NOMO-1 treated with dmso at 0.1 percent for 144 hours (cell line): ENCODE measurements around the gene RBP2.

Source experiments
- DNase-seq: peaks from one replicate; lab custom pipeline; 2025; ENCODE audit not compliant: unreplicated experiment; lab: John Stamatoyannopoulos, UW

RBP2 gene

GRCh38 chr3:139476348-139476747, at the start of gene RBP2:
Gene RBP2, minus strand, starts transcription at chr3:139476516. Its CDS starts 57 bp downstream, at chr3:139476459.
- DNase-seq: no peak

- no peak for DNase-seq
These were observed 48.7 kb upstream of the RBP2 start for GRCh38 chr3:139524841-139525636.

- no peak for DNase-seq
These were observed 47.4 kb upstream of the RBP2 start for GRCh38 chr3:139523718-139524117.

- DNase-seq: no peak
These were observed 46.9 kb upstream of the RBP2 start for GRCh38 chr3:139523166-139523565.

GRCh38 chr3:139522421-139522820, 46.1 kb upstream of the RBP2 start:
- DNase-seq: no peak

- DNase-seq: no peak
These were observed 45.5 kb upstream of the RBP2 start for GRCh38 chr3:139521816-139522215.

GRCh38 chr3:139521144-139521543, 44.8 kb upstream of the RBP2 start:
- DNase-seq: peak; percentile 48

- DNase-seq: peak; percentile 28
These were observed 43.9 kb upstream of the RBP2 start for GRCh38 chr3:139519998-139520737.

- no peak for DNase-seq
These were observed 42.9 kb upstream of the RBP2 start for GRCh38 chr3:139518926-139519842.

GRCh38 chr3:139518306-139518705, 42.0 kb upstream of the RBP2 start:
- no peak for DNase-seq

- no peak for DNase-seq
These were observed 41.2 kb upstream of the RBP2 start for GRCh38 chr3:139517321-139518065.

- no peak for DNase-seq
These were observed 38.4 kb upstream of the RBP2 start for GRCh38 chr3:139514741-139515140.

- DNase-seq: no peak
These were observed 33.3 kb upstream of the RBP2 start for GRCh38 chr3:139509631-139510030.

- no peak for DNase-seq
These were observed 30.4 kb upstream of the RBP2 start for GRCh38 chr3:139506766-139507165.

- DNase-seq: no peak
These were observed 29.6 kb upstream of the RBP2 start for GRCh38 chr3:139505829-139506386.

GRCh38 chr3:139499536-139499935, 23.2 kb upstream of the RBP2 start:
- no peak for DNase-seq

- DNase-seq: no peak
These were observed 17.6 kb upstream of the RBP2 start for GRCh38 chr3:139493826-139494385.

GRCh38 chr3:139491966-139492365, 15.7 kb upstream of the RBP2 start:
- no peak for DNase-seq

- no peak for DNase-seq
These were observed 14.8 kb upstream of the RBP2 start for GRCh38 chr3:139491027-139491700.
